Measurements from ENCODE around the gene GCN1.

Gene GCN1

DNA sequence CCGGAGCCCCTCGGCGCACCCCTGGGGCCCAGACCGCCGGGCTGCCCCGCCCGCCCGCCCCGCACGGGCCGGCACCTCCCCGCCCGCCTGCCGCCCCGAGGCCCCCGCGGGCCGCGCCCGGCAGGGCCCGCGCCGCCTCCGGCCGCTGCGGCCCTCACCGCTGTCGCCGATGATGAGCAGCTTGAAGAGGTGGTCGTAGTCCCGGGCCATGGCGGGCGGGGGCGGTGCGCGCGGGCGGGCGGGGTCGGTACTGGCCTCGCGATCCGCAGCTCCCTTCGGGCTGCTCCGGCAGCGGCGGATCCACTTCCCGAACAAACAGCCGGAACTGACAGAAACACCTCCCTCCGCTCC lies 78.1 kb downstream of the GCN1 start, which contains the start of gene RAB35:
TSS of gene RAB35 (minus strand) at position 313 of the 351 bp plus-strand sequence. CDS start at position 210, 103 bp downstream.
- DNase-seq: no peak

DNA sequence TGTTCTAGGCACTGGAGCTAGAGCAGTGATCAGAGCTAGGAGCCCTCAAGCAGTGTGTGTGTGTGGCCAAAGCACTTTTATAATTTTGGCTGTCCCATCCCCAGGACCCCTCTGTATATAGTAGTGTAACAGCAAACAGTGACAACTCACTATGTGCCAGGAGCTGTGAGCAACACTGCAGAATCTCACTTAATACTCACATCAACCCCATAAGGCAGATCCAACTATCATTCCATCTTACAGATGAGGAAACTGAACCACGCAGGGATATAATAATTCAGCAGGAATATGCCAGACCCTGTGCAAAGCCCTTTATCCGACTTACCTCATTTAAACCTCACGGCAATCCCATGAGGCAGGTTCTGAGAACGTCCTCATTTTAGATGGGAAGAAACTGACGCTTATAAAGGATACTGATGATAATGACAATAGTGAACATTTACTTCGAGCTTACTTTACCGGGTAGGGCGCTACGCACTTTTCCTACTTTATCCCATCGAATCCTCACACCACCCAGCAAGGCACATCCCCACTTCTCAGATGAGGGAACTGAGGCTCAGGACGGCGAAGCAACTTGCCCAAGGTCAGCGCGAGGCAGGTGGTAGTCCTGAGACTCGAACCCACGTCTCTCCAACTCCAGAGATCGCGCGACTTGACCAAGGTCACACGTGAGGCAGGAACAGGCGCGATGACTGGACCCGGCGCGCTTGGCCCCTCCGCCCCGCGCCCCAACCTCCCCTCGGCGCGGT lies 78.6 kb downstream of the GCN1 start:
- DNase-seq: peak in 1 of 2 experiments; percentile 41

DNA sequence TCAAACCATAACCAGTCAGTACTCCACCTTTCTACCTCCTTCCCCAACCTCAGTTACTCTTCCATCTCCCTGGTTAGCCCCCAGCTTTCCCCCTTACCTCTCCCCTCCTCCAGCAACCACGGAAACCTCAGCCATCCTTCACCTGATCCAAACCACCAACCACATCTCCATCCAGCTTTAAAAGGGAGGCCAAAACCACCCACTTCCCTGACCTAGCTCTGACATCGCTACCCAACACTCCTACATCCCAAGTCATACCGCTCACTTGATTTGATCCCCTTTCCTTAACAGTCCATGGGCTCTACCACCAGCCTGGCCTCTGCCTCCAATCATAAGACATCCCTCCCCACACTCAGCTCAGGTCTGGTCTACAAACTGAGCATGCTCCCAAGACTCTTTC lies 79.4 kb downstream of the GCN1 start:
- DNase-seq: no peak

DNA sequence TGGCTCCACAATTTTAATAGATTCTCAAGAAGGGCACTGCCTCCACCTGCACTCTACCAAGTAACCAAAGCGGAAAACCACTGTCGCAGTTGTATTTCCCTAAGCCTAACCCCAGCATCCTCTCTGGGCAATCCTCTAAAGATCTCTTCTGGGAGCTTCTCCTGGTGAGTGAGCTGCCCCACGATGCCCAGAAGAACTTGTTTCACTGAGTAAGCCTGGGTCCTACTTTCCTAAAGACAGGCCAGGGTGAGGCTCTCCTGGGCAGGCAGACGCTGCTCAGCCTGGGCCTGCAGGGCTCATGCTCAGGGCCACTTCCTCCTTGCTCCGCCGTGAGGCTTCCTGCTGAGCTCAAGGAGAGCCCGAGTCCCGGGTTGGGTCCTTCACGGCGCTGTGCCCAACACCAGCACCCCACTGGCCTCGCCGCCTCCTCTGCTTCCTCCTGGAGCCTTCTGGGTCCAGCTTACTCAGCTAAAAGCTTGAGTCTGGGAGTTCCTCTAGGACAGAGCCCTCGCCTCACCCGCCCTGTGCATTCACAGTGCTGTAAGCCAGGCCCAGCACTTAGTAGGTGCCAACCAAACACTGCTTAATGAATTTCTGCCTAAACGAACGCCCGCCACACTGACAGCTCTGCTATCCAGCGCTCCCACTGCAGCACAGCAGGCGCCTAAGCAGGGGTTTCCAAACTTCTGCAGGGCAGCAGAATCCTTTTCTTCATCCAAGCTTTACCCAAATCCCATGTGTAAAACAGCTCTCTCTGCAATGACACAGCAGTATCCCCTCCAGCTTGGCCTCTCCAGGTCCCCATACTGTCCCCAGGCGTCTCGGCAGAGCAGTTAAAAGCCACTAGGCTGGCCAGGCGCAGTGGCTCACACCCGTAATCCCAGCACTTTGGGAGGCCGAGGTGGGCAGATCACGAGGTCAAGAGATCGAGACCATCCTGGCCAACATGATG lies 83.7 kb downstream of the GCN1 start:
- DNase-seq: no peak

DNA sequence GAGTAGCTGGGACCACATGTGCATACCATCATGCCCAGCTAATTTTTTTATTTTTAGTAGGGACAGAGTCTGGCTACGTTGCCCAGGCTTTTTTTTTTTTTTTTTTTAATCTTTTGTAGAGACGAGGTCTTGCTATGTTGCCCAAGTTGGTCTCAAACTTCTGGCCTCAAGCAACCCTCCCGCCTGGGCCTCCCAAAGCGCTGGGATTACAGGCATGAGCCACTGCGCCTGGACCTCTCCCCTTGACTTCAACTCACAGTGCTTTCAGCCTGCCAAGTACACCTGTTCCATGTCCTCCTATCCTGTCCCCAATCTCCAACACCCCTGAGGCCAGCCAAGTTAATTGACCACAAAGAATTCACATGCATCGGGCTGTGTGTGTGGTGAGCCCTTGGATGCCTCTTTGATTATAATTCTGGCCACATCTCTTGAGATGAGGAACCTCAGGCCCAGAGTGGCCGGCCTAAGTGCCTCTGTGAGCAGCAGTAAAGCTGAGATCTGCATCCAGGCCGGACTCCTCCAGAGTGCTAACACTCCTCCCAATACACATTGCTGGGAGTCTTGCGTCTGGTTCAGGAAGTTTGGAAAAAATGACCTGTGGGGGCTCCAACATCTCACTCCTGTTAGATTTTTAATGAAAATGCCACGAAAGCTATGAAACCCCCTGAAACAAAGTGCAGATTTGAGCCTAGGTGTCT lies 84.8 kb downstream of the GCN1 start:
- DNase-seq: no peak

DNA sequence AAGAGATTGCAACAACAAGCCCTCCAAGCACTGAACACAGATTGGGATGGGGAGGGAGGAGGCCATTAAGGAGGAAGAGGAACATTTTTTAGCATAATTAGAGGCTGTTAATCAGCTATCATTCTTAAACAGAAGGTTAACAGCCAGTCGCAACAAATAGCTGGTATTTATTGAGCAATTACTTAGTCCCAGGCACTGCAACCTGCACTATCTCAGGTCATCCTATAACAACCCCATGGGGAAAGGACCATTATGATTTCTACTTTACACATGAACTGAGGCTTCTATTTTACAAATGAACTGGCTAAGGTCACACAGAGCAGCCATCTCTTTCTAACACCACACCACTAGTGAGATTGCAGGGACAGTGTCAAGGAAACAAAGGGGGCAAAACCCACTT lies 88.4 kb downstream of the GCN1 start:
- DNase-seq: no peak

DNA sequence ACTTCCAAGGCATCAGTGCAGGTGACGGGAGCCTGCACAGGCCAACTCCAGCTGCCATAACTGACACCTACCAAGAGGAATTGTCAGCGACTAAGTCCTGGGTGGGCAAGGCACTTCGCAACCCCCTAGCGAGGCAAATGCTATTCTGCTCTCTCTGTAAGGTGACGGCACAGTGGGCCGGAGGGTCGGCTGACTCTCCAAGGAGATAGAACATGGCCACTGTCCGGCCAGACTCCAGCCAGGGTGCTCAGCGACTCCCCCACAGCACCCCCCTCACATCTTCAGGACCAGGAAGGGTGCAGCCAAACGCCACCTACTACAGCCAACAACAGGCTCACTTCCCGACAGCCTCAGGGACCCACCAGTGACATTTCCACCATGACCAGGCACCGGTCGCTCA lies 91.1 kb downstream of the GCN1 start:
- DNase-seq: no peak

DNA sequence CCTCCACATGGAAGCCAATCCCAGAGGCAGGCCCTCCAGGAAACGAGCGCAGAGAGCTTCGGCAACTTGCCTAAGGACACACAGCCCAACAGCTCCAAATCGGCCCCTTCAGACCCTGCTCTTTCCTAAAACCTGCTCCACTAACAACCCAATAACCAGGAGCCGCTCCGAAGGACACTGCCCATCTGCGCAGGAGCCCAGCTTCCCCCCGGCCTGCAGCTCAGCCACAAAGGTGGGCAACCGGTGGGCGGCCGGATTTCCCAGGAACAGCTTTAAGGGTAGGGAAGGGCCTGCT lies 91.5 kb downstream of the GCN1 start:
- DNase-seq: no peak

DNA sequence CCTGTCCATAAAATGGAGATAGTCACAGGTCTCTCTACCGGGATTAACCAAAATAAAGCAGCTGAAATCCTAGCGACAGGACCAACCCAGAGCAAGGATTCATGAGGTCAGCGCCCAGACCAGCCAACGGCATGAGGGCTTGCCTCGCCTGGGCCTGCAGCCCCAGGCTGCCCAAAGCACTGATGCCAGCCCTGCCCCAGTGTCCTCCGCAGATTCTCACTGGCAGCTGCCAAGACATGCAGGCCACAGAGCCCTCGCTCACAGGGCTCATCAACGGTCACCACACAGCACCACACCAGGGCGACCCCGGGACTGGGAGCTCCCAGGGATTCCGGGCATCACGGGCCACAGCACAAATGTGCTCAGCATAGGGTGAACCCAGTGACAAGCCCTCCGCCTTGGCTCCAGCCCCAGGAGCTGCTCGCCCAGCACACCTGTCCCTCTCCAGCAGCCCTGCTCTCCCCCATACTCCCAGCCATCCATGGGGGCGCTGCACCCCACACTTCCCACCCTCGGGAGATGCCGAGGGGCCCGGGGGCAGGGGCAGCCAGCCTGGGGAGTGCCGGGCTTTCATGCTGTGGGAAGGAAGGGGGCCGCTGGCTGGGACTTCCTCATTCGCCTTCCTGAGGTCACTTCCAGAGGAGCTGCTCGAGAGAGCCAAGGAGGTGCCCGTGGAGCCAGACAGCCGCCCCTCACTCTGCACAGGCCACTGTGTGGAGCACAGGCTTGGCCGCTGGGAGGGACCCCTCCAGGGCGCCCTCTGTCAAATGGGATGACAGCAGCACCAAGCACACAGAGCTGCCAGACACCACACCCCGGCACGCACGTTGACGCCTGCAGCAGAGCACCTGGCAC lies 92.1 kb downstream of the GCN1 start:
- no peak for DNase-seq

DNA sequence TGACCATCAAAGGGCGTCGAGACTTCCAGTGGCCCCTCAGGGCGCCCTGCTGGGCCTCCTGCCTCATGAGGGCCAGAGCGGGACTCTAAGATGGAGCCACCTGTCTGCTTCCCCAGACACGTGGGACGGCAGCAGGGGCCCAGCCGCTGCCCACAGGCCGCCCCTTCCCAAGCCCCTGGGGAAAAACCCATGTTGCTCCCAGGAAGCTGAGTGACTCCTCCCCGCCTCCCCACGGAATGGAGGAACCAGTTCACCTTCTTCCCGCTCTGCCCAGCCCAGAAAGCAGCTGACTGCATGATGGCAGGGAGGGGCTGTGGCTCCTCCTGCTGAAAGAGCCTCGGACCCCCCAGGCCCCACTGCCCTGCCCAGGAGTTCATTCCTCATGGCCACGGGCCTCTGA lies 92.9 kb downstream of the GCN1 start:
- DNase-seq: no peak

DNA sequence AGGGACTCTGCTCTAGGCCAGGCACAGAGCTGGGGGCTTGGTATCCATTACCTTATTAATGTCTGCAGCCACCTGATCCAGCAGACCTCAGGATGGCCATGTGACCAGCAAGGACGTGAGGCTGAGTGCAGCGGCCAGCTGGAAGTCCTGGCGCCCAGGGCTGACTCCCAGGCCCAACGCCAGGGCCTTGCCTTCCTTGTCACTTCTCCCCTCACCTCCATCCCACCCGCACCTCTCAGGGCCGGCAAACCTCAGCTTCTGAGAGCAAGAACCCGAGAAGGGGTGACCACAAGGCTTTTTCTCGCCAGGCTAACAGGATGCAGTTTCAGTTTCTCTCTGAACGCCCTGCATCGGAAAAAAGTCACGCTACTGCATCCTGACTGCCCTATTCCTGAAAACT lies 93.3 kb downstream of the GCN1 start:
- no peak for DNase-seq

DNA sequence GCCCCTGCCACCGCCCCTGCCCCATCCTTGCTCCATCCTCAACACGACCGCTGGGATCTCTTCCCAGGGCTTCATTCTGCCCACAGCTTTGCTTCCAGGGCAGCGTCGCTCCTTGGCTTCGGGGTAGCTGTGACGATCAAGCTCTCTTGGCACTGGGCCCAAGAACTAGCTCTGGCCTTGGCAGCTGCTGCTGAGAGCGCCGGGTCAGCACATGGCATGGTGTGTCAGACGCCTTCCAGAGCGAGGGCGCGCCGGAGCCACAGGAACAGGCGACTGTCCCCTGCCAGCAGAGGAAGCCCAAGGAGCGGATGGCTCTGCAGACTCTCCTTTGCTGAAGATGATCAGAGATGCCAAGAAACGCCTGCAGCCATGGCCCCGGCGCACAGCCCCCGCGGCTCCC lies 93.9 kb downstream of the GCN1 start:
- DNase-seq: no peak

DNA sequence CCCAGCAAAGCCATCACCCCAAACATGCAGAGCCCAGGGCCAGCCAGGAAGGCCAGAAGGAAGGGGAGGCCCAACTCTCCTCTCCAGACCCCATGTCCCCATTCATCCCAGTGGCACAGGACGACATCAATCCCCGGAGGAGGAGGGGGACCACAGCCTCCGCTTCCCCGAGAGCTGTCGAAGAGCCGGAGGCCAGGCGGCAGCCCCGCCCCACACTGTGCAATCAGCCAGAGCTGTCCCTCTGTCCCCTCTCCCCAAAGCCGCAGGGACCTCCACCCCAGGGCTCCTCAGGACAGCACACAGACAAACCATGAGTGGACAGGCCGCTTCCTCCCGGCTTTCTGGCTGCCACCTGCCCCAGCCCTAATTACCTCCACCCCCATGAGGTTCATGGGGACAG lies 94.8 kb downstream of the GCN1 start:
- no peak for DNase-seq

DNA sequence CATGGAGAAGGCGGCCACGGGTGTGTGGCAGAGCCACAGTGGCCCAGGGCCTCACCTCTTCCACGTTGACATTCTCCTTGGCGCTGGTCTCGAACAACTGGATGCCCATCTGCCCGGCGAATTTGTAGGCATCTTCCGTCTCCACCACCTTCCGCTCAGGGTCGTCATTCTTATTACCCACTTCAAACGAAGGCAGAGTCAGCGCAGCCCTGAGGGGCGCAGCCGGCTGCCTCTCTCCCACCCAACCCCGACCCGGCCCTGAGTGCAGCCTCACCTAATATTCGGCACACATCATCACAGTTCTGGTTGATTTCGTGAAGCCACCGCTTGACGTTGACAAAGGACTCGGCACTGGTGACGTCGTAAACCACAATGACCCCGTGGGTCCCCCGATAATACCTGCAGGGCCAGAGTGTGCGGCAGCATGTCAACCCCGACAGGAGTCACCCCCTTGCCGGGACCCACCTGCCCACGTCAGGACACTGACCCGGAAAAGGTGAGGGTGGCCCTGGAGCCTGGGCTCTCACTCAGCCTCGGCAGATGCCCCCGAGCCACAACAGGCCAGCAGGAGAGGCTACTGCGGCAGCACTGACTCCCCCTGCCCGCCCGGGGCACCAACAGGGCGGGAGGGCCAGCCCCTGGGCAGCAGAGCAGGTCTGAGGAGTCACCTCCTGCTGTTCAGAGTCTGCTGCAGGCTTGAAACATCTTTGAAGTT lies 95.6 kb downstream of the GCN1 start:
- no peak for DNase-seq

DNA sequence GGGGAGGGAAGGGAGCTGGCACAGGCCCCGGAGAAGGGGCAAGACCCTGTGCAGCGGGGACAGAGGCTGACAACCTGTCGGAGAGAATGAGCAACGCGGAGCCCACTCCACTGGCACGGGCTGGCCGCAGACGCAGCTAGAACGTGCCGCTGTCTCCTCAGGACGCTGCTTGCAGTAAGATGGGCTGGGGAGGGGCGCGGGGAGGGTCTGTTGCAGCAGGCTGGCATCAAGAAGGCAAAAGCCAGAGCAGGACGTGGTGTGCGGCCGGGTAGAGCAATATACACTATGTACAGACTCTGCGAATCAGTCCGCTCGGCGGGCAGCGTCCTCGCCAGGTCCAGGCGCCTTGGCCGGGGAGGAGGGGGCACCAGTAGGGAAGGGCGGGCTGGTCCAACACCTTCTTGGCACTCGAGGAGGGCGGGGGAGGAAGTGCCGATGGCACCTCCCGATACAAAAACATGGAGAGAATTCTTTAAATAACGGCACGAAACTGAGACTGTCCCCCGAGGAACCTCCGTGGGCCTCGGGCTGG lies 97.8 kb downstream of the GCN1 start:
- no peak for DNase-seq

DNA sequence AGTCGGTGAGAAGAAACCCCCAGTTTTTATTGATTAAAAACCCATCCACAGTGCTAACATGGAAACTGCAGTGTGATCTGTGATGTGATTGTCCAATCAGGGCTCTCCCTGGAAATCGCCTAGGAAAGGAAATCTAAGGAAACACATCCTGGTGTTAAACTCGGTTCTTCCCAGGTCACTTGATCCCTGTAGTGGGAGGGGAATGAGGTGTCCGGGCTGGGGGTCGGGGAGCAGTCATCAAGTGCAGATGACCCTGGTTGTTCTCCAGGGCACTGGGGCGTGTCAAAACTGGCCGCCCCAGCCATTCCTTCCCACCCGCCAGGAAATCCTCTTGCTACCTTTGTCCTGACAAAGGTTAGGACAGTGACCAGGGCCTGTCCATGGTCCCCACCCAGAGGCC lies 98.8 kb downstream of the GCN1 start:
- no peak for DNase-seq

DNA sequence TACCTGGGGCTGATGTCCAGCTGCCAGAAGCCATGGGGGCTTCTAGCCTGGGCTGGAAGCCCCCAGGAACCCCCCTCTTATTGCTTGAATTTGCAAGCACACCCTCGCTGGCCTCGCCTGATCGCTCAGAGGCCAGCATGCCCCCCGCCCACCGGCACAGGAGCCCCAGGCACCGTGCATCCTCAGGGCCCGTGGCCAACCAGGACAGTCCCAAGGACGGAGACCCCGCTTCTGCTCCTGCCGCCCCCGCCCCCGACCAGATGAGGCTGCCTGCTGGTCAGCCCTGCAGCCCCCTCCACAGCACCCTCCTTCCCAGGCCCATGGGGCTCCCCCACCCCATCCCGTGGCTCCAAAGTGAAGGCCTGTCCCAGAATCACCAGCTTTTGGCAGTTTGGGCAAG lies 99.2 kb downstream of the GCN1 start:
- DNase-seq: no peak

DNA sequence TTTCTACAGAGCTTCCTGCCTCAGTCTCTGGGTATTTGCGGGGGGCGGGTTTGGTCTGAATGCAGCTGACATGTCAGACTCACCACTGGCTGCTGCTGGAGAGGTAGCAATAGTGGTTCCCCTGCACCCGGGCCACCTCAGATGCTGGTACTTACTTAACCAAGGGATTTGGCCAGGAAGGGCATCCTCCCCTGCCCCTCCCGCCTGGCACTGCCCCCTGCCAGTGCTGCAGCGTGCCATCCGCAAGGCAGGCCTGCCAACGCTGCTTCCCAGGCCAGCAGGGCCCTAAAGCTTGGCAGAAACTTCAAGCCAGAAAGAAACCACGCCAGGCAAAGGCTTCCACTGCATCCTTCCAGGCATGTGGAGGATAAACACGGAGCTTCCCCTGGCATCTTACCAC lies 100.0 kb downstream of the GCN1 start:
- no peak for DNase-seq

DNA sequence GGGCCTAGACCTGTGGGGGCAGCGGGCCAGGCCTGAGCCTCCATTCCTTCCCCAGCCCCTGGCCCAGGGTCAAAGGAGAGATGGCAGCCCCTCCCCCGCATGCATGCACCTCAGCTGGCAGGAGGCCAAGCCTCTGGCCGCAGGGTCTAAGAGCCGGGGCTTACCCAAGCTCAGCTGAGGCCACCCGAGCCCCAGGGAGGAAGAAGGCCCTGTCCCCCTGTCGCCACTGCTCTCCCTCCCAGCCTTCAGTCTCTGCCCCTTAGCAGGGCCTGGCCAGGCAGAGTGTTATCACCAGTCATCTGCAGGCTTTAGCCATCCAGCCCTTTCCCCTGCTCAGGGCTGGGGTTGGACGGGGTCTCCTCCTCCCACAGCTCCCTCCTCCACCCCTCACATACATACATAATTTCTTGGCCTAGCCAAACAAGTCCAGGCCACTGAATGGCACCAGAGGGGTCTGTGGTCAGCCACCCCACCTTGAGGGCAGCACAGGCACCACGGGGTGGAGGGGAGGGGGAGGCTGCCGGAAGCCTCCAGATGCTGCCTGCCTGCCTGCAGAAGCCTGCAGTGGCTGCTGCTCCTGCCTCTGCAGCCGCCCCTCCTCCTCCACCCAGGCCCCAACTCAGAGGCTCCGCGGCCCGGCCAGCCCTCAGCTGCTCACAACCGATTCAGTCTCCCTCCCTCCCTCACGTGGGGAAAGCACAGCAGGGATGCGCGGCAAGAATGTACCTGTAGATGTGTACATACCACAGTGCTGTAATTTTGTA lies 100.7 kb downstream of the GCN1 start:
- DNase-seq: no peak

DNA sequence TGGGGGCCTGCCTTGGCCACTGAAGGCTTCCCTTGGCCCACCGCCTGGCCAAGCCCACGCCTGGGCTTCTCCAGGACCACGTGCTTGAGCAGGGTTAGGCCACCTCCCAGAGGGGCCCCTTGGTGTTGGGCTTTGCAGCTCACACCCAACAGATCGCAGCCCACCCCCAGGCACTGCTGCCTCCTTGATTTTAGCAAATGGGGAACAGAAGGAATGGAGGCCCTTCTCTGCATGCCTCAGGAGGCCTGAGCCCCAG lies 101.3 kb downstream of the GCN1 start:
- no peak for DNase-seq

DNA sequence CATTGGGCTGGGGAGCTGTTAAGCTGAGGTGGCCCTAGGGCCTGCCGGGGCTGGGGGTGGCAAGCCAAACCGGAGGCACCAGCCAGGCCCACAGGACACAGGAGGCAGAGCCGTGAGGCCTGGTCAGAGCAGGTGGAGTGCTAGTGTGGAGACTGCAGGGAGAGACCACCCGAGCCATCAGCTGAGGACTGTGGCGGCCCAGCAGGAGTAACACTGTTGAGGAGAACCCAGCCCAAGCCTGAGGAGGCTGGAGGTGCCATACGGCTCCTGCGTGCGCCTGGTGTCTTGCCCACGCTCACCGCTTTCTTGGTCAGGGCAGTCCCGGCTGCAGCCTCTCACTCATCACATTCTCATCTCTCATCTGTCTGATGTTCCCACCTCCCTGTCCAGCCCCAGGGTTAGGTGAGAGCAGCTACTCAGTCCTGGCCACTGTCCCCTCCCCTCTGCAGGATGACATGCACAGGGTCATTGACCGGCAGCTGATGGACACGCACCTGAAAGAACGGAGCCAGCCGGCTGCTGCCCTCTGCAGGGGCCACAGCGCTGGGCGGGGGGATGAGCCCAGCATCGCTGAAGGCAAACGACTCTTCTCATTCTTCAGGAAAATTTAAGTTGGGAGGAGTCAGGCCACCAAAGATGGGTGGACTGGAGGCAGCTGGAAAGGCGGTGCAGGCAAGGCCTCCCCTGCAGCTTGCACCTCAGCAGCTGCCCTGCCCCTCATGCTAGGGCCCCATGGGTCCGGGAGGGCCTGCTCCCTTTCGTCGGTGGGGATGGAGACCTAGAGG lies 101.8 kb downstream of the GCN1 start:
- DNase-seq: no peak

Data from SW 1271 (cell line).